Measurements from ENCODE around the gene PLPP4. TPM values are rescaled to one million over a fixed set of nuclear protein-coding genes. Genes with fewer than 3 reads are reported as not detected.

The PLPP4 gene
- polyA plus RNA-seq, 3 donors, result not detected

GRCh38 chr10:120542591-120542990 lies 85.6 kb downstream of the PLPP4 start:
- no peaks in the 10 kb centered on the region for H3K4me1 Mint-ChIP-seq
- no peaks in the 10 kb centered on the region for H4K20me1 ChIP-seq (ENCODE audit: insufficient read depth, low read length)

DNA sequence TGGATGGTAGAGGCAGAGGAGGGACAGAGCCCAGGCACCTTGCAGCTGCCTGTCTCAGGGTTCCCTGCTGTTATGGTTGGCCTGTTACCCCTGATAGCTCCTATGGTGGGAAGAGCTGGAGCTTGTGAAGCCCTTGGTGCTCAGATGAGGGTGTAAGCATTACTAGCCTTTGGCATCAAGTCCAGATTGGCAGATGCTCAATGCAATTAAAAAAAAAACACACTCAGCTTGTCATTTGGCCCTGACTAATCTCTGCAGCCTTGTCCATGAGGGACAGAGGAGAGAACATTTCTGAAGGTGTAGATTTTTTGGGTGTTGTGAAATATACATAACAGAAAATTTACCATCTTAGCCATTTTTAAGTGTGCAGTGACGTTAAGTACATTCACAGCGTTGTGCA lies 86.3 kb downstream of the PLPP4 start:
- DNase-seq, result no peak
- no peak overlapping the region for H2AFZ ChIP-seq (ENCODE audit: insufficient read depth, low read depth, low read length, poor library complexity, severe bottlenecking)
- TF ChIP-seq, protein P1, sequence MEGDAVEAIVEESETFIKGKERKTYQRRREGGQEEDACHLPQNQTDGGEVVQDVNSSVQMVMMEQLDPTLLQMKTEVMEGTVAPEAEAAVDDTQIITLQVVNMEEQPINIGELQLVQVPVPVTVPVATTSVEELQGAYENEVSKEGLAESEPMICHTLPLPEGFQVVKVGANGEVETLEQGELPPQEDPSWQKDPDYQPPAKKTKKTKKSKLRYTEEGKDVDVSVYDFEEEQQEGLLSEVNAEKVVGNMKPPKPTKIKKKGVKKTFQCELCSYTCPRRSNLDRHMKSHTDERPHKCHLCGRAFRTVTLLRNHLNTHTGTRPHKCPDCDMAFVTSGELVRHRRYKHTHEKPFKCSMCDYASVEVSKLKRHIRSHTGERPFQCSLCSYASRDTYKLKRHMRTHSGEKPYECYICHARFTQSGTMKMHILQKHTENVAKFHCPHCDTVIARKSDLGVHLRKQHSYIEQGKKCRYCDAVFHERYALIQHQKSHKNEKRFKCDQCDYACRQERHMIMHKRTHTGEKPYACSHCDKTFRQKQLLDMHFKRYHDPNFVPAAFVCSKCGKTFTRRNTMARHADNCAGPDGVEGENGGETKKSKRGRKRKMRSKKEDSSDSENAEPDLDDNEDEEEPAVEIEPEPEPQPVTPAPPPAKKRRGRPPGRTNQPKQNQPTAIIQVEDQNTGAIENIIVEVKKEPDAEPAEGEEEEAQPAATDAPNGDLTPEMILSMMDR (IDR thresholded peaks at IDR 0.05), result no peak
- no peaks in the 10 kb centered on the region for H3K27me3 ChIP-seq (ENCODE audit: control insufficient read depth in 2 of 2, insufficient read depth in 2 of 2, low read length in 2 of 2)
- H4K20me1 ChIP-seq (ENCODE audit: insufficient read depth, low read length), result no peaks in the 10 kb centered on the region
- no peaks in the 10 kb centered on the region for H3K79me2 ChIP-seq (ENCODE audit: insufficient read depth, low read length)
- H3K27me3 Mint-ChIP-seq (ENCODE audit: low read depth in 3 of 3), result peaks cover 0 to 4% (median 0%) of the 10 kb centered on the region in 3 donors
- peaks cover 0 to 7% (median 2%) of the 10 kb centered on the region in 7 donors for H3K9me3 Mint-ChIP-seq
- no peaks in the 10 kb centered on the region for H3K36me3 Mint-ChIP-seq
- no peak overlapping the region for H3K4me3 ChIP-seq (replicated peaks in 1 of 3; ENCODE audit: low read depth in 2 of 3, low read length in 3 of 3)
- H3K9ac ChIP-seq (ENCODE audit: insufficient read depth, low read length, poor library complexity, severe bottlenecking), result no peak overlapping the region
- intact Hi-C loops (cut with micrococcal nuclease), result no loop called here
- H3K4me1 ChIP-seq (ENCODE audit: control insufficient read depth in 1 of 2, insufficient read depth in 2 of 2, low read length in 2 of 2), result no peaks in the 10 kb centered on the region
- H3K27ac Mint-ChIP-seq, result no peak overlapping the region
- H3K9me3 ChIP-seq (replicated peaks in 1 of 2; ENCODE audit: control insufficient read depth in 1 of 2, insufficient read depth in 1 of 2, low read length in 2 of 2), result no peaks in the 10 kb centered on the region
- H3K27ac ChIP-seq (ENCODE audit: low read depth in 1 of 2, low read length in 2 of 2), result no peak overlapping the region
- H3K4me1 Mint-ChIP-seq, result no peaks in the 10 kb centered on the region
- H3K4me2 ChIP-seq (replicated peaks; ENCODE audit: extremely low read depth, low read length, poor library complexity, severe bottlenecking), result no peak overlapping the region
- WGBS (ENCODE audit: insufficient coverage), result 100% methylated on average over 2 of the region's 2 CpGs
- H3K4me3 Mint-ChIP-seq, result no peak overlapping the region
- no peaks in the 10 kb centered on the region for H3K36me3 ChIP-seq (replicated peaks in 1 of 2; ENCODE audit: control insufficient read depth in 1 of 2, insufficient read depth in 2 of 2, low read length in 2 of 2)

More at GRCh38 chr10:120542591-120542990, 85.6 kb downstream of the PLPP4 start:
- peaks cover 0 to 4% (median 4%) of the 10 kb centered on the region in 3 donors for H3K27me3 Mint-ChIP-seq (ENCODE audit: low read depth in 3 of 3)
- H3K79me2 ChIP-seq (ENCODE audit: insufficient read depth, low read length), result no peaks in the 10 kb centered on the region
- H3K4me3 Mint-ChIP-seq, result no peak overlapping the region
- no peak overlapping the region for H3K27ac ChIP-seq (ENCODE audit: low read depth in 1 of 2, low read length in 2 of 2)
- no peak overlapping the region for H2AFZ ChIP-seq (ENCODE audit: insufficient read depth, low read depth, low read length, poor library complexity, severe bottlenecking)
- H3K9ac ChIP-seq (ENCODE audit: insufficient read depth, low read length, poor library complexity, severe bottlenecking), result no peak overlapping the region
- TF ChIP-seq, protein P1 (IDR thresholded peaks at IDR 0.05), result no peak
- H3K4me1 ChIP-seq (ENCODE audit: control insufficient read depth in 1 of 2, insufficient read depth in 2 of 2, low read length in 2 of 2), result no peaks in the 10 kb centered on the region
- intact Hi-C loops (cut with micrococcal nuclease), result no loop called here
- no peaks in the 10 kb centered on the region for H3K36me3 Mint-ChIP-seq
- no peak for DNase-seq
- WGBS (ENCODE audit: insufficient coverage), result 81% methylated on average over 2 of the region's 7 CpGs
- no peak overlapping the region for H3K27ac Mint-ChIP-seq
- no peak overlapping the region for H3K4me3 ChIP-seq (replicated peaks in 1 of 3; ENCODE audit: low read depth in 2 of 3, low read length in 3 of 3)
- no peak overlapping the region for H3K4me2 ChIP-seq (replicated peaks; ENCODE audit: extremely low read depth, low read length, poor library complexity, severe bottlenecking)
- no peaks in the 10 kb centered on the region for H3K36me3 ChIP-seq (replicated peaks in 1 of 2; ENCODE audit: control insufficient read depth in 1 of 2, insufficient read depth in 2 of 2, low read length in 2 of 2)
- no peaks in the 10 kb centered on the region for H3K27me3 ChIP-seq (ENCODE audit: control insufficient read depth in 2 of 2, insufficient read depth in 2 of 2, low read length in 2 of 2)
- peaks cover 0 to 7% (median 2%) of the 10 kb centered on the region in 7 donors for H3K9me3 Mint-ChIP-seq
- no peaks in the 10 kb centered on the region for H3K9me3 ChIP-seq (replicated peaks in 1 of 2; ENCODE audit: control insufficient read depth in 1 of 2, insufficient read depth in 1 of 2, low read length in 2 of 2)

Data from CD14-positive monocyte (primary cell).